ENCODE results near the gene IL12RB2. TPM values are rescaled to one million over a fixed set of nuclear protein-coding genes. Genes with fewer than 3 reads are reported as not detected.

Gene IL12RB2
- total RNA-seq, 4 donors from 2014 or later = 0.50 to 2.8 (median 1.7) TPM; not detected in 1

GRCh38 chr1:67431869-67432578, 124.4 kb downstream of the IL12RB2 start:
- Histone ChIP-seq H3K27ac (peak overlapping the region; percentile 68 to 93 (median 92)), H3K4me1 (peaks cover 0 to 45% (median under 1%) of the 10 kb centered on the region in 3 donors), H3K4me3 (peak overlapping the region; percentile 77), H3K36me3 (no peaks in the 10 kb centered on the region), H3K27me3 (no peaks in the 10 kb centered on the region), H3K9me3 (no peaks in the 10 kb centered on the region)
- WGBS, 2 donors (ENCODE audit: low coverage in 1 of 2) = 33% methylated on average over 8 of the region's 8 CpGs
- no peak for TF ChIP-seq EP300 (IDR thresholded peaks at IDR 0.05)
- TF ChIP-seq POLR2AphosphoS5 (IDR thresholded peaks at IDR 0.05) = no peak
- TF ChIP-seq CTCF (IDR thresholded peaks at IDR 0.05) = no peak
- no peak for ATAC-seq

GRCh38 chr1:67432745-67433144, 125.1 kb downstream of the IL12RB2 start:
- Histone ChIP-seq H3K9me3 (no peaks in the 10 kb centered on the region), H3K4me3 (no peak overlapping the region), H3K36me3 (no peaks in the 10 kb centered on the region), H3K27me3 (no peaks in the 10 kb centered on the region), H3K4me1 (peaks cover 0 to 38% (median 0%) of the 10 kb centered on the region in 3 donors), H3K27ac (peak overlapping the region in 2 of 4 donors; percentile 44 to 93)
- WGBS, 2 donors (ENCODE audit: low coverage in 1 of 2) = 46 to 54% methylated on average over 1 of the region's 1 CpG
- TF ChIP-seq POLR2A (IDR thresholded peaks at IDR 0.05) (no peak), EP300 (IDR thresholded peaks at IDR 0.05) (no peak), POLR2AphosphoS5 (IDR thresholded peaks at IDR 0.05) (no peak), CTCF (IDR thresholded peaks at IDR 0.05) (no peak)
- no peak for ATAC-seq

- H3K4me3 ChIP-seq = no peak overlapping the region
- no peak for ATAC-seq
- TF ChIP-seq POLR2A (IDR thresholded peaks at IDR 0.05) = no peak
- no peak for TF ChIP-seq POLR2AphosphoS5 (IDR thresholded peaks at IDR 0.05)
- no peak for TF ChIP-seq CTCF (IDR thresholded peaks at IDR 0.05)
- no peak for TF ChIP-seq EP300 (IDR thresholded peaks at IDR 0.05)
- 20 to 31% methylated on average over 2 of the region's 2 CpGs for WGBS, 2 donors (ENCODE audit: low coverage in 1 of 2)
- H3K36me3 ChIP-seq = no peaks in the 10 kb centered on the region
- H3K9me3 ChIP-seq = no peaks in the 10 kb centered on the region
- peaks cover 0 to 38% (median 0%) of the 10 kb centered on the region in 3 donors for H3K4me1 ChIP-seq
- H3K27me3 ChIP-seq = no peaks in the 10 kb centered on the region
- H3K27ac ChIP-seq = peak overlapping the region in 3 of 4 donors; percentile 44 to 93 (median 46)
Measured at GRCh38 chr1:67433837-67434236, 126.2 kb downstream of the IL12RB2 start.

GRCh38 chr1:67434491-67434890, 126.8 kb downstream of the IL12RB2 start:
- H3K4me1 ChIP-seq = peaks cover 0 to 38% (median 0%) of the 10 kb centered on the region in 3 donors
- no peaks in the 10 kb centered on the region for H3K27me3 ChIP-seq
- ATAC-seq = no peak
- H3K27ac ChIP-seq = peak overlapping the region in 2 of 4 donors; percentile 46 to 93
- H3K4me3 ChIP-seq = no peak overlapping the region
- 0 to 19% methylated on average over 2 of the region's 2 CpGs for WGBS, 2 donors (ENCODE audit: low coverage in 1 of 2)
- TF ChIP-seq CTCF (IDR thresholded peaks at IDR 0.05) (no peak), POLR2A (IDR thresholded peaks at IDR 0.05) (no peak), EP300 (IDR thresholded peaks at IDR 0.05) (no peak), POLR2AphosphoS5 (IDR thresholded peaks at IDR 0.05) (no peak)
- H3K36me3 ChIP-seq = no peaks in the 10 kb centered on the region
- no peaks in the 10 kb centered on the region for H3K9me3 ChIP-seq

GRCh38 chr1:67436511-67437055, 128.9 kb downstream of the IL12RB2 start:
- H3K4me3 ChIP-seq = no peak overlapping the region
- no peaks in the 10 kb centered on the region for H3K36me3 ChIP-seq
- H3K27me3 ChIP-seq = no peaks in the 10 kb centered on the region
- H3K9me3 ChIP-seq = no peaks in the 10 kb centered on the region
- peaks cover 3 to 47% (median 4%) of the 10 kb centered on the region in 3 donors for H3K4me1 ChIP-seq
- H3K27ac ChIP-seq = no peak overlapping the region
- TF ChIP-seq CTCF (IDR thresholded peaks at IDR 0.05) (no peak), POLR2AphosphoS5 (IDR thresholded peaks at IDR 0.05) (no peak), POLR2A (IDR thresholded peaks at IDR 0.05) (no peak), EP300 (IDR thresholded peaks at IDR 0.05) (no peak)
- 93 to 94% methylated on average over 4 of the region's 4 CpGs for WGBS, 2 donors (ENCODE audit: low coverage in 1 of 2)
- no peak for ATAC-seq
